SU-DHL-6 (cell line): ENCODE results near the gene ZIC1.

ENCODE experiments used
- H2AFZ ChIP-seq: fragments of 200-600 bp; sonication (generic); 2 replicates; pipeline ENCODE4 v1.6.1; 2014; ENCODE audit warnings: low read depth, mild to moderate bottlenecking, moderate library complexity, mixed read lengths, antibody characterized with exemption, low read length; ENCODE audit not compliant: severe bottlenecking
- H3F3A ChIP-seq: fragments of 200-600 bp; shearing (Covaris generic); 2 replicates; pipeline ENCODE4 v1.6.0; 2016; ENCODE audit warnings: antibody characterized with exemption, mild to moderate bottlenecking; ENCODE audit not compliant: insufficient read depth
- H3K27ac ChIP-seq: fragments of 200-600 bp; sonication (generic); 2 replicates; pipeline ENCODE4 v1.5.1; 2016; ENCODE audit warnings: low read depth, mild to moderate bottlenecking, low read length, moderate library complexity, mixed read lengths
- H3K27me3 ChIP-seq: fragments of 200-600 bp; sonication (generic), shearing (Covaris generic); 2 replicates; pipeline ENCODE4 v1.6.0; 2014; ENCODE audit warnings: mild to moderate bottlenecking, low read length
- H3K36me3 ChIP-seq: fragments of 200-600 bp; sonication (generic); 2 replicates; pipeline ENCODE4 v1.6.1; 2014; ENCODE audit warnings: mild to moderate bottlenecking, low read length, mixed read lengths
- H3K4me2 ChIP-seq: fragments of 300-600, 200-600 bp; shearing (Covaris generic), sonication (generic); 2 replicates; pipeline ENCODE4 v1.6.0; 2014; ENCODE audit warnings: low read length, low read depth, mild to moderate bottlenecking; ENCODE audit not compliant: poor library complexity, severe bottlenecking
- H3K4me3 ChIP-seq: fragments of 200-600 bp; sonication (generic); 2 replicates; pipeline ENCODE4 v1.5.1; 2014; ENCODE audit warnings: antibody characterized with exemption, low read length, mild to moderate bottlenecking, mixed read lengths; ENCODE audit not compliant: insufficient read depth, poor library complexity, severe bottlenecking
- H3K79me2 ChIP-seq: fragments of 200-600 bp; sonication (generic); 2 replicates; pipeline ENCODE4 v1.6.1; 2014; ENCODE audit warnings: mild to moderate bottlenecking, low read length, moderate library complexity; ENCODE audit not compliant: insufficient read depth
- H3K9ac ChIP-seq: fragments of 200-600 bp; sonication (generic); 2 replicates; pipeline ENCODE4 v1.7.0; 2014; ENCODE audit warnings: mild to moderate bottlenecking, low read length
- H3K9me2 ChIP-seq: fragments of 200-600 bp; sonication (generic); replicated peaks from 2 replicates; pipeline ENCODE4 v1.6.1; 2014; ENCODE audit warnings: low read length; ENCODE audit not compliant: insufficient read depth
- H3K9me3 ChIP-seq: fragments of 200-600 bp; sonication (generic); 2 replicates; pipeline ENCODE4 v1.6.1; 2014; ENCODE audit warnings: low read length, mixed read lengths; ENCODE audit not compliant: insufficient read depth
- H4K20me1 ChIP-seq: fragments of 200-600 bp; sonication (generic); 2 replicates; pipeline ENCODE4 v1.6.1; 2014; ENCODE audit warnings: low read depth, mild to moderate bottlenecking, antibody characterized with exemption, low read length, moderate library complexity, mixed read lengths
- CTCF ChIP-seq: fragments of 200-600 bp; sonication (generic); IDR thresholded peaks from one replicate; pipeline ENCODE4 v1.5.1; 2017; ENCODE audit warnings: antibody characterized with exemption, mild to moderate bottlenecking, low read length, moderate library complexity; ENCODE audit not compliant: insufficient read depth, poor library complexity, severe bottlenecking
- EZH2phosphoT487 ChIP-seq: fragments of 200-600 bp; sonication (generic), shearing (Covaris generic); conservative IDR thresholded peaks from 2 replicates; pipeline ENCODE4 v1.6.1; 2018; ENCODE audit warnings: mild to moderate bottlenecking, antibody characterized with exemption, low read length, moderate library complexity, mixed read lengths

Gene ZIC1

GRCh38 chr3:147385059-147386012, 23.8 kb upstream of the ZIC1 start:
- H3K27me3 ChIP-seq = no peaks in the 10 kb centered on the region
- no peaks in the 10 kb centered on the region for H3K9me3 ChIP-seq
- no peak overlapping the region for H3K27ac ChIP-seq
- no peak overlapping the region for H3K4me3 ChIP-seq
- no peaks in the 10 kb centered on the region for H3K36me3 ChIP-seq
- no peak overlapping the region for H3K9ac ChIP-seq
- H3K79me2 ChIP-seq = no peaks in the 10 kb centered on the region
- H3K9me2 ChIP-seq = no peaks in the 10 kb centered on the region
- H4K20me1 ChIP-seq = no peaks in the 10 kb centered on the region
- no peaks in the 10 kb centered on the region for H3F3A ChIP-seq
- no peak overlapping the region for H2AFZ ChIP-seq
- TF ChIP-seq EZH2phosphoT487 (no peak), CTCF (no peak)
- no peak overlapping the region for H3K4me2 ChIP-seq

GRCh38 chr3:147387291-147387884, 21.8 kb upstream of the ZIC1 start:
- Histone ChIP-seq H2AFZ (no peak overlapping the region), H4K20me1 (no peaks in the 10 kb centered on the region), H3K36me3 (no peaks in the 10 kb centered on the region), H3K9ac (no peak overlapping the region), H3K9me3 (no peaks in the 10 kb centered on the region), H3K9me2 (no peaks in the 10 kb centered on the region), H3K79me2 (no peaks in the 10 kb centered on the region), H3K27me3 (no peaks in the 10 kb centered on the region), H3F3A (no peaks in the 10 kb centered on the region), H3K4me2 (no peak overlapping the region), H3K4me3 (no peak overlapping the region), H3K27ac (no peak overlapping the region)
- TF ChIP-seq CTCF (no peak), EZH2phosphoT487 (no peak)

- Histone ChIP-seq H3K36me3 (no peaks in the 10 kb centered on the region), H3K79me2 (no peaks in the 10 kb centered on the region), H3K9me3 (no peaks in the 10 kb centered on the region), H3F3A (no peaks in the 10 kb centered on the region), H3K4me2 (no peak overlapping the region), H2AFZ (no peak overlapping the region), H3K27ac (no peak overlapping the region), H3K9ac (no peak overlapping the region), H3K4me3 (no peak overlapping the region), H4K20me1 (no peaks in the 10 kb centered on the region), H3K27me3 (no peaks in the 10 kb centered on the region), H3K9me2 (no peaks in the 10 kb centered on the region)
- TF ChIP-seq EZH2phosphoT487 (no peak), CTCF (no peak)
Measured at GRCh38 chr3:147387885-147388699, 21.1 kb upstream of the ZIC1 start.
